NCI-H82 treated with DMSO at 0.1 percent for 48 hours (cell line): ENCODE results near the gene ADRA1B.

Experiments used
- DNase-seq: peaks from one replicate; lab custom pipeline; 2025; ENCODE audit not compliant: unreplicated experiment; lab: John Stamatoyannopoulos, UW

ADRA1B gene

GRCh38 chr5:159901308-159901707, 15.0 kb upstream of the ADRA1B start:
- no peak for DNase-seq

GRCh38 chr5:159901772-159902171, 14.5 kb upstream of the ADRA1B start:
- DNase-seq, result no peak

DNA sequence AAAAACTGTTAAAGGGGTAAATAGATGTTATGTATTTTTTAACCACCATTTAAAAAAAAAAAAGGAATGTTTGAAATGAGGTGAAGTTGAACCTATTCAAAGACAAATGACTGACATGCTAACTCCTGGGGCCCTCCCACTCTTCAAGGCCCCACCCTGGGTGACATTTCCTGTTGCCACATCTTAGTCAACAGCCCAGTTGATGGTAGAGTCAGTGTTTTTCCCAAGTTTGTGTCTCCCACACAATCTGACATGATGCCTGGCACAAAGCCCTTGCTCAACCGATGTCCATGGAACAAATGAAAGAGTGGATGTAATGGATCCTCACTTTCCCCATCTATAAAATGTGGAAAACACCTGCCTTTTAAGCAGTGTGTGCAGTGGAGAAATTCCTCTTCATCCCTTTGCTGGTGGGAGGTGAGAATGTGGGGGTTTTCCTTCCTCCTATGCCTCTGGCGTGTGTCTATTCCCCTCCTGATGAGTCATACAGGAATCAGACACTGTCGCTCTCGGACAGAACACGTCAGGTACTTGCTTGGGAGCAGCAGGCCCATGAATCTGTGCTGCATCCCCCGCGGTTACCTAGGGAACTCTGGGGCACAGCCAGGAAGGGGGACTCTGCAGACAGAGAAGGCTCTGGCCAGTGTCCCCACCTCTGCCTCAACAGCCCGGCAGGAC, 13.7 kb upstream of the ADRA1B start:
- DNase-seq, result no peak

DNA sequence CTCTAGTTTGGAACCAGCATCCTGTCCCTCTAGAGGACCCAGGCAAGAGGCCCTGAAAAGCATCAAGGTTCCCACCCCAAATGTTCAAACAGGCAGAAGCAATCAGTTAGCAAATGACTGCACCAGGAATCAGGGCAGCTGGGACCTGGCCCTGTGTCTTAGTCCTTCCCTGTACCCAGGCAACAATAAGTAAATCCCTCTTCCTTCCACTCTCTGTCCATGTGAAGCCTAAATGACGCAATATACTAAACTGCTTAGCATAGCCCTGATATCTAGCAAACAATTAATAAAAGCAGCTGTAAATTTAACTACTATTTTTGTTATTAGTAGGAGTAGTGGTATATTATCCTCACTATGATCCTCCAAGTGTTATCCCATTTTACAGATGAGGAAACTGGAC, 13.2 kb upstream of the ADRA1B start:
- no peak for DNase-seq

GRCh38 chr5:159904874-159905273, 11.4 kb upstream of the ADRA1B start:
- no peak for DNase-seq

GRCh38 chr5:159905496-159905895, 10.8 kb upstream of the ADRA1B start:
- DNase-seq, result no peak

- DNase-seq, result no peak
Measured at GRCh38 chr5:159906463-159906862, 9.8 kb upstream of the ADRA1B start.

DNA sequence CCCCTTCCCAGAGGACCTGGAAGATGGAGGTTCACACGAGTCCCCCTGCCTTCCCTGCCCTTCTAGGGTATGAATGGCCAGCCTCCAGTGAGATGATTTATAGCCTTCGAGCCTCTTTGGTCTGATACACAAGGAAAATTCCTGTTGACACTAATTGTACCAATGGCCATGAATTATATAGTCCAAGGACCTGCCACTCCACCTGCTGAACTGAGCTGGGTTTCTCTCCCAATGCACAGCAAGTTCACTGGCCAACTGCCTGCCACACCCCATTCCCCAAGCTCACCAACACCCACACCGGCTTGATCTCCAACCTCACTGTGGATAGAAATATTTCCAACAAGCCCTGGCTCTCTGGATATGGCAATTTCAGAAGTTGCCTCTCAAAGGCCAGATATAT, 9.3 kb upstream of the ADRA1B start:
- DNase-seq, result no peak

GRCh38 chr5:159907689-159908590, 8.3 kb upstream of the ADRA1B start:
- no peak for DNase-seq

DNA sequence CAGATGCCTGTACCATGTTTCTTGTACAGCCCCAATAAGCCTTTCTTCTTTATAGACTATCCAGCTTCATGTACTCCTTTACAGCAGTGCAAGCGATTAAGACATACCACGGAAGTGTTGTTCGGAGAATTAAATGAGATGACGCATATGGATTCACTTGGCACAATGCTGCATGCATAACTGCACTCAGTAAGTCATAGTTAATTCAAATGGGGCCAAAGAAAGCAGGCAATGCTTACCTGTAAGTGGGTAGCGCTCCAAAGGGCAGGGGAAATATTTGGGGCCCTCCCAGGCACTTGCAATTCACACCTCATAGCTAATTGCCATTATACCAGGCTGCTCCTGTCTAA, 7.7 kb upstream of the ADRA1B start:
- DNase-seq, result no peak

- DNase-seq, result no peak
Measured at GRCh38 chr5:159909126-159909525, 7.2 kb upstream of the ADRA1B start.

DNA sequence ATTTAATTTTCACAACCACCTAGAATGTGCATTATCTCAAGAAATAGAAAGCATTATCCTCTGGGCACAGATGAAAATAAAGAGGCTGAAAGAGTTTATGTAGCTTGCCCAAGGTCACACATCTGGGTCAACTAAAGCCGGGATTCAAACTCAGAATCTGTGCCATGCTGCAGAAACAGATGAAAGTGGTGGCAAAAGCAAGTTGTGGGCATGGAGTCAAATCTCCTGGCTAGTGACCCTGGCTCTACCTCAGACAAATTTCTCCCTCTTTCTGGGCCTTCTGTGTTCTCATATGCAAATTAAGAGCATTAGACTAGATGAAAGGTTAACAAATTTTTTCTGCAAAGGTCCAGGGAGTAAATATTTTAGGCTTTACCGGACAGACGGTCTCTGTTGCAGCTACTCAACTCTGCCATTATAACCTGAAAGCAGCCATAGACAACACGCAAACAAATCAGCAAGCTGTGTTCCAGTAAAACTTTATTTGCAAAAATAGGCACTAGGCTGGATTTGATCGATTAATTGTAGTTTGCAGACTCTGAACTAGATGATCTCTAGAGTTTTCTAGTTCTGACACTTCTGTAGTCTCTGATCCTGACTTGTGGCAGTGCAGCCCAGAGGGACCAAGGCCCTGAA, 6.0 kb upstream of the ADRA1B start:
- no peak for DNase-seq

GRCh38 chr5:159910843-159911229, 5.4 kb upstream of the ADRA1B start:
- DNase-seq, result no peak

GRCh38 chr5:159911349-159911748, 4.9 kb upstream of the ADRA1B start:
- DNase-seq, result no peak

DNA sequence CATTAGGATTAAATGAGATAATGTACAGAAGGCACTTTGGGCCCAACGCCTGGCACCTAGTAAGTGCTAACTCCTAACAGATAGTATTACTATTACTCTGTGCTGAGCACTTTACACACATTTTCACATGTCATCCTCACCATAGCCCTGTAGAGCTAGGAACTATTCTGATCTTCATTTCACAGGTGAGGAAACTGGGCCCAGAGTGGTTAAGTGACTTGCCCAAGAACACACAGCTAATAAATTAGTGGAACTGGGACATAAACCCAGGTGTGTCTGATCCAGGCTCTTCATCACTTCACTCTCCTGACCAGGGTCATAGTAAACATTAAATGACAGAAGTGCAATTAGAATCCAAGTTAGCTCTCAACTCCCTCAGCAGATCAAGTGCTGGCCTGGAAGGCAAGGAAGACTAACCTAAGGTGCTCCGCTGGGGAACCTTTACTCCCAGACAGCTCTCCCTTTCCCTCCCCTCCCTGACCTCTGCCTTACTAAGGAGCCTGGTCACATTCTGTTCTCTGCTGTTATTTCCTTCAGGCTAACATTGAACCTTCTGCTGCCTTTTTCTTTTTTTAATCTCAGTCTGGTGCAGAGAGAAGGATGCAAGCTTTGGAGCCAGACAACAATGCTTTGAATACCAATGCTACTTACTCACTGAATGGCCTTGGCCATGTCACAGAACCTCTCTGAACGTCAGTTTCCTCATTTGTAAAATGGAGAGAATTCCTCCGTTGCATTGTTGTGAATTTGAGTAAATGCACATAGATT, 4.1 kb upstream of the ADRA1B start:
- DNase-seq, result no peak

GRCh38 chr5:159913048-159913447, 3.2 kb upstream of the ADRA1B start:
- DNase-seq, result no peak

GRCh38 chr5:159913501-159913900, 2.8 kb upstream of the ADRA1B start:
- DNase-seq, result no peak

DNA sequence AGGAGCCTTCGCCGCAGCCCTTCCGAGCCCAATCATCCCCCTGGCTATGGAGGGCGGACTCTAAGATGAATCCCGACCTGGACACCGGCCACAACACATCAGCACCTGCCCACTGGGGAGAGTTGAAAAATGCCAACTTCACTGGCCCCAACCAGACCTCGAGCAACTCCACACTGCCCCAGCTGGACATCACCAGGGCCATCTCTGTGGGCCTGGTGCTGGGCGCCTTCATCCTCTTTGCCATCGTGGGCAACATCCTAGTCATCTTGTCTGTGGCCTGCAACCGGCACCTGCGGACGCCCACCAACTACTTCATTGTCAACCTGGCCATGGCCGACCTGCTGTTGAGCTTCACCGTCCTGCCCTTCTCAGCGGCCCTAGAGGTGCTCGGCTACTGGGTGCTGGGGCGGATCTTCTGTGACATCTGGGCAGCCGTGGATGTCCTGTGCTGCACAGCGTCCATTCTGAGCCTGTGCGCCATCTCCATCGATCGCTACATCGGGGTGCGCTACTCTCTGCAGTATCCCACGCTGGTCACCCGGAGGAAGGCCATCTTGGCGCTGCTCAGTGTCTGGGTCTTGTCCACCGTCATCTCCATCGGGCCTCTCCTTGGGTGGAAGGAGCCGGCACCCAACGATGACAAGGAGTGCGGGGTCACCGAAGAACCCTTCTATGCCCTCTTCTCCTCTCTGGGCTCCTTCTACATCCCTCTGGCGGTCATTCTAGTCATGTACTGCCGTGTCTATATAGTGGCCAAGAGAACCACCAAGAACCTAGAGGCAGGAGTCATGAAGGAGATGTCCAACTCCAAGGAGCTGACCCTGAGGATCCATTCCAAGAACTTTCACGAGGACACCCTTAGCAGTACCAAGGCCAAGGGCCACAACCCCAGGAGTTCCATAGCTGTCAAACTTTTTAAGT, 819 bp downstream of the ADRA1B start:
- DNase-seq, result no peak

DNA sequence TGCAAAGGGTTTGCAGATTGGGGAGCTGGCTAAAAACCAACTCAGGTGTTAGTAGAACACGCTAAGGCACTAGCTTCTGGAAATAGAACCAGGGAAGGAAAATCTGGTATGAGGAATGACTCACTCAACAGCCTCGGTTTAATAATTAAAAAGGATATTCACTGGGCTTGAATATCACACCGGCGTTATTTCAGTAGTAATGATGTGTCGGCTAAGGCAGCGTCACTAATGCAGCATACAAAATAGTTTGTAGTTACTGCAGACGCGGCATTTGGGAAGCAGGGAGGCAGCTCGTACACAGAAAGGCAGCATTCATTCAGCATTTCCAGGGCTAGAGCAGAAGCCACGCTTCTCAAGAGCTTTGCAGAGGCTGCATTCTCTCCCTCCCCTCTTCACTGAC, 1.7 kb downstream of the ADRA1B start:
- DNase-seq, result no peak

- DNase-seq, result no peak
Measured at GRCh38 chr5:159921721-159922120, 5.4 kb downstream of the ADRA1B start.
